Stimulated activated CD4-positive, alpha-beta T cell treated with anti-CD3 and anti-CD28 coated beads, Interleukin-15, amount 100 ng/mL, for 24 hours (primary cell): ENCODE measurements around the gene ATOX1.
A peak's percentile ranks its signal among the peaks of the same experiment; 100 is the strongest.

Experiments
- DNase-seq: peaks from one replicate; pipeline ENCODE4 v3.0.0-alpha.2; 2020

Gene ATOX1

DNA sequence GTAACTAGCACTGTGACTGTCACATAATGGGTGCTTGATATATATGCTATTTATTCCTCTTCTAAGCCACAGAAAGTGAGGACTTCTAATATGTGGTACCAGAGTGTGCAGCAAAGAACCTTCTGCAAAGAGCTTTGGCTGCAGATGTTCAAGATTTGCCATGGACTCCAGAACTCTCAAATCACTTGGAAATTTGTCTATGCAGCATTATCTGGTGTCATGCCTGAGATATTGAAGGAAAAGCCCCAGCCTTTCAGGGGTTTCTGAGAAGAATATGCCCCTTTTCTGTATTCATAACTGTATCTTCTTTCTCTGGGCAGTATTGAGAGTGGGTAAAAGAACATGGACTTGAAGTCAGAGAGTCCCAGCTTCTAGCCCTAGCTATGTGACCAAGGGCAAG, 8.5 kb upstream of the ATOX1 start:
- no peak for DNase-seq

DNA sequence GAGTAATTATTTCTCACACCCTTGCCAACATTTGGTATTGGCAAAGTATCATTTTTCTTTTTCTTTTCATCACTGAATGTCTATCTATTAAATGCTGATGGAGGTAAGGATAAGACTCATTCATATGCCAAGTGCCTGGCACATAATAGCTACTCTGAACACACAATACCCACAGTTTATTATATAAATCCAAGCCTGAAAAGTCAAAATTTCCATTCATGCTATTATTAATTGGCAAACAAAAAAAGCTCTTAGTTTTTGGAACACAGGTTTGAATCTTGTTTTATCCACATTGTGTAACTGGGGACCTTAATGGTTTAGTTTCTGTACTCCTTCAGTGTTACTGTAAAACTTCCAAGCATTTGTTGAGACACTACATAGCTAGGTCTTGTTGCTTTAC, 6.4 kb upstream of the ATOX1 start:
- DNase-seq = no peak

DNA sequence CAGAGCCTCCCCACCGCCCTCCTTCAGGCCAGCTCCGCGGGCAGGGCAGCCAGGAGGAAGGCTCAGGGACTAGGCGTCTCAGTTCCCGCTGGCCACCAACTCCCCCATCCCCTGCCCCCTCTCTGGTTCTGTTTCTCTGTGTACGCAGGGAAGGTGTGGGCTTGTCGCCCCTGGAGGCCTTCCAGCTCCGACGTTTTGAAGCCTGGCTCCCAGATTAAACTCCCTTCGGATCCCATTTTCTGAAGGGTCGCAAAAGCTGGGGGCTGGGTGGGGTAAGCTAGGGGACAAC, 346 bp downstream of the ATOX1 start:
- peak; percentile 24 for DNase-seq

DNA sequence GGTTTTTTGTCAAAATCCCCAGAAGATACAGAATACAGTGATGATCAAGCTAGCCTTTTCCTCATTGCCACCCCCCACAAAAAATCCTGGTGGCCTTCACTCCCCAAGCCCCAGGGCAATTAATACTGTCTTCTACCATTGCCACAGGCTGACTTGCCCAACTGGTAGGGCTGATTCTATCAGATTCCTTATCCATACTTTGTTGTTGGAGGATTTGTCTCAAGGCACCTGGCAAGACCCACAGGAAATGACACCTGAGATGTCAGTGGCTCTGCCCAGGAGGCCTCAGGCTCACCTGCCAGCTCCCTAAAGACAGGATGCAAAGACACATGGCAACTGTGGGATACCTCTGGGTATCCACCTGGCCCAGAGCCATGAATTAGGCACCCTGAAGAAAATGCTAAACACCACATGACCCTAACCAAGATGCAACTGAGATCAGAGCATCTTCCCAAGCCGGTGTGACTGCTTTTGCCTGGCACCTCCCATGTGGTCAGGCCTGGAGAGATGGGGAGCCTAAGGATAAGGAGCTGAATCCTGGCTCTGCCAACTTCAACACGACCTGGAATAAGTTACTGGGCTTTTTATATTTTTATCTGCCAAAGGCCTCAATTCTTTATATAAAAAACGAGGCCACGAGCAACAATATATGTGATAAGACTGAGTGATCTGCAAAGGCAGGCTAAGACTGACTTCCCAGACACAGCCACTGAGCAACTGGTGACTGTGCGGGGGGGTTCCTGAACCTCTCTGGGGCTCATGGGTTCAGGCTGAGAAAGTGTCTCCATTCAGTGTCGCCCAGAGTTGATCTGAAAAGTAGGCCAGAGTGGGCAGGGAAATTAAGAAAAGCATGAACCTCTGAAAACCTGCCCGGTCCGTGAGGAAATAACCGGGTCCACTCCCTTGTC, 944 bp downstream of the ATOX1 start:
- peak; percentile 55 for DNase-seq

DNA sequence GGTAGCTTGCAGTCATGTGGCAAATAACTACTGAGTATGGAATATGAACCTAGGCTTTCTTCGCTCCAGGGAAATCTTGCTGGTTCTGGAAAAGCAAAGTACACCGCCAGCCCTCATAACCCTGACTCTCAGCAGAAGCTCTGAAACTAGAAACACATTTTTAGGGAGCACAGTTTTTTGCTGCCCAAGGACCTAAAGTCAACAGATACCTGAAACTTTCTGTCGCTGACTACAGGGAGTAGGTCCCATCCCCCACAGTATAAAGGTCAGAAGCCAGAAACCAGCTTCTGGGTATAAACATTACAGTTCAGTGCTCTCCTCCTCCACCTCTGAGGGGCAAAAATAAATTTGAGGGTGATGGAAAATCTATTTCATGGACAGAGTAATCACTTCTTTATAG, 3.0 kb downstream of the ATOX1 start:
- no peak for DNase-seq

DNA sequence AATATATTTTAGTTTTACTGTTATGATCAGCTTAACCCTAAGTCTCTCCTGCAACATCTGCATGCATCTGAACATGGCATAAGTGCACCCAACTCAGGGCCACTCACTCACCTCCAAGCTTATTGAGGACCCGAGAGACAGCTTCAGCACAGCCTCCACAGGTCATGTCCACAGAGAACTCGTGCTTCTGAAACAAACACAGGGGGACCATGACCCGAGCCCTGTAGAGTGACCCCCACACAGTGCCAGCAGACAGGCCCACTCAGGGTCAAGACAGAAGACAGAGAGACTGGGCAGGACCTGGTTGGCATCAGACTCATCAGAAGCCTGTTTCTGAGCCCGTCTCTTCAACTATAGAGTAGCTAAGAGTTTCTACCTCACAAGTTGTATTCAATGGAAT, 6.8 kb downstream of the ATOX1 start:
- no peak for DNase-seq

DNA sequence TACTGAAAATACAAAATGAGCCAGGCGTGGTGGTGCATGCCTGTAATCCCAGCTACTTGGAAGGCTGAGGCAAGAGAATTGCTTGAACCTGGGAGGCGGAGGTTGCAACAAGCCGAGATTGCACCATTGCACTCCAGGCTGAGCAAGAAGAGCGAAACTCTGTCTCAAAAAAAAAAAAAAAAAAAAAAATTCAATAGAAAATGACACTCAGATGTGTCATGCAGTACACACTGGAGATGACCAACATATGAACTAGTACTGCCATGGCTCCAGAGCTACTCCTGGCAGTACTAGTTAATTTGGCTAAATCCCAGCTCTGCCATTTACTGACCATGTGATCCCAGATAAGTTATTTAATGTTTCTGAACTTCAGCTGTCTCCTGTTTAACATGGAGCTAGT, 7.3 kb downstream of the ATOX1 start:
- no peak for DNase-seq

DNA sequence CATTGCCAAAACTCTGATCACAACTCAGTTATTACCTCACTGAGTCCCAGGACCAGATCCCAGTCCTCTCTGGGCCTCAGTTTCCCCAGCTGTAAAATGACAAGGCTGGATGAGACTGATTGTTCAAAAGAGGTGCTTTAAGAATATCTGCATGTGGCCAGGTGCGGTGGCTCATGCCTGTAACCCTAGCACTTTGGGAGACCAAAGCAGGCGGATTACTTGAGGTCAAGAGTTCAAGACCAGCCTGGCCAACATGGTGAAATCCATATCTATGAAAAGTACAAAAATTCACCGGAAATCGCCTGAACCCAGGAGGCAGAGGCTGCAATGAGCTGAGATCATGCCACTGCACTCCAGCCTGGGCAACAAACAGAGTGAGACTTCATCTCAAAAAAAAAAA, 8.3 kb downstream of the ATOX1 start:
- no peak for DNase-seq

DNA sequence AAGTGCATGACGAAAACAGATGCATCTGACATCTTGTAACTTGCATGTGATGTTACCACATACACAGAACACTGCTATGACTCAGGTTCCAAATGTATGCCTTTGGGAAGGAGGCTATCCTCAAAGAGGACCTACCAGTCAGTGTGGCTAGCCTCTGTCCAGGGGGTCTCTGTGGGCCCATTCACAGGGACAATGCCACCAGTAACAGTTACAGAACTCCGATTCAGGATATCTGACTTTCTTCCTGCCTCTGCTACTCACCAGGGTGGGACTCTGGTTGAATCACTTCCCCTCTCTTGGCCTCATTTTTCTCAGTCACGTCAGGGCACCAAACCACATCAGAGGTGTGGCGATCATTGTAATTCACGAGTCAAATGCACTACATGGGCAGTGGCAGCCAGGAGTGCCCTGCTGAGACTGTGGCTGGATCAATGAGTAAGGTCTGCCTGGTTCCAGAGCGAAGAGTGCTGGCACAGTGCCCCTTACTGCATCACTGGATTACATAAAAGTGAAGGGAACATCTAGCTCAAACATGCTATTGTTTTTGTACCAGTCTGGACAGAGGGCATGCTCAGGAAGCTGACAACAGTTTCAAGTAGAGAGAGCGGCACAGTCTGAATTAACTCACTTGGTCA, 13.2 kb downstream of the ATOX1 start:
- peak; percentile 38 for DNase-seq

DNA sequence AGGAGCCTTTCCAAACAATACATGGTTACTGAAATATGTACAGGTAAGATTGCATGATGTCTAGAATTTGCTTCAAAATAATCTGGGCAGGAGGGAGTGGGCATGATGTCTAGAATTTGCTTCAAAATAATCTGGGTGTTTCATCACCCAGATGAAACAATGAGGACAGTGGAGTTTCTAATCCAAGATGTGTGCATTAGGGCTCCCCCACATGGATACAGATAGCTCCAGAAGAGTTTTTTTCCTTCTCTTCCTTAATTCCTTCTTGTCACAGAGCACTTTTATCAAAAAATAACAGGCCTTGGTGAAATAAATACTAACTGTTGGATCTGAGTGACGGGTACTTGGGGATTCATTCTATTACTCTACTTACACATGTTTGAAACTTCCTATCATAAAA, 14.9 kb downstream of the ATOX1 start:
- DNase-seq = no peak

DNA sequence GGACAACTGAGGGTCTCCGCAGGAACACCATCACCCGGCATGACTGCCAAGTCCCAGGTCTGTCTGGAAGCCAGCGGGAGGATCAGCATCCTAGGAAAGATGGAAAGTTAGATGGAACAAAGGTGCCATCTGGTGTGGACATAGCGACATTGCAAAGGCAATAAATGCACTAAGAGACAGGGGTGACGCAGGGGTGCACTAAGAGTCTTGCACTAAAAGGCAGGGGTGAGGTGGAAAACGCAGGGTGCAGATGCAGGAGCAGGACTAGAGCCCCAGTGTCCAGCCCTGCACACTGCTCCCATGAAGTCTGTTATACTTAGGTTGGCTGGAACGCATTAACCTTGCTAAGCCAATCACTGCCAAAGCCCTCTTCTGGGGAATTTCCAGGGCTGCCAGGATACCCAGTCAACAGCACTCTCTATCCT, 15.5 kb downstream of the ATOX1 start:
- DNase-seq = no peak

DNA sequence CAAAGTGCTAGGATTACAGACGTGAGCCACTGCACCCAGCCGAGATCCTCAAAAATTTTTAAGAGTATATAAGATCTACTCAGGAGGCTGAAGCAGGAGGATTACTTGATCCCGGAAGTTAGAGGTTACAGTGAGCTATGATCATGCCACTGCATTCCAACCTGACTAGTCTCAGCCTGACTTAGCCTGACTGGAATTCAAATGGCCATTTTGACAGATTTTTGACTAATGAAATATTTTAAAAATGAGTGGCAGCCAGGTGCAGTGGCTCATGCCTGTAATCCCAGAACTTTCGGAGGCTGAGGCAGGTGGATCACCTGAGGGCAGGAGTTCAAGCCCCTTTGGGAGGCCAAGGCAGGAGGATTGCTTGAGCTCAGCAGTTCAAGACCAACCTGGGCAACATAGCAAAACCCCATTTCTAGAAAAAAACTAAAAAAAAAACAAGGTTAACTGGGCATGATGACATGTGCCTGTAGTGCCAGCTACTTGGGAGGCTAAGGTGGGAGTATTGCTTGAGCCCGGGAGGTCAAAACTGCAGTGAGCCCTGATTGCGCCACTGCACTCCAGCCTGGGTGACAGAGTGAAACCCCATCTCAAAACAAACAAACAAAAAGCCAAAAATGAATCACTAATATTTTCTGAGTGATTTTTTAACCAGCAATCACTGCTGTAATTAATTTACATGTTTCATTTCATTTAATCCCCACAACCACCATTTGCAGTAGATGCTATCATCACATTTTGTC, 16.6 kb downstream of the ATOX1 start:
- DNase-seq = no peak

DNA sequence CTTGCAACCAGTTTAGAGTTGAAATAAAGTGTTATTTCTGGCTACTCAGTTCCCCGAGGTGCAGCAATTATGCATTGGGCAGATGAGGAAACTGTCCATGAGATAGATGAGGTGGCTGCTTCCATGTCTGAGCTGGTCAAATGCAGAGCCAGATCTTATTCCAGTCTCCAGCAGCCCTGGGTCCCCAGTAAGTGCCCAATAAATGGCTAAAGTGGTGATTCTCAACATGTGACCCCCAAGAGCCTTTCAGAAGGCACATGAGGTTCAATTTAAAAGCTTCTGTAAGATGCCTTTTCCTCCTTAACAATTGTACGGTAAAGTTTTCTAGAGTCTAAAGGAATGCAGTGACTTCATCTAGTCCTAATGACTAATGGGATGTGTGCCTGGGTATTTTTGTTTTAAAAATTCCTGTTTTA, 17.5 kb downstream of the ATOX1 start:
- no peak for DNase-seq

DNA sequence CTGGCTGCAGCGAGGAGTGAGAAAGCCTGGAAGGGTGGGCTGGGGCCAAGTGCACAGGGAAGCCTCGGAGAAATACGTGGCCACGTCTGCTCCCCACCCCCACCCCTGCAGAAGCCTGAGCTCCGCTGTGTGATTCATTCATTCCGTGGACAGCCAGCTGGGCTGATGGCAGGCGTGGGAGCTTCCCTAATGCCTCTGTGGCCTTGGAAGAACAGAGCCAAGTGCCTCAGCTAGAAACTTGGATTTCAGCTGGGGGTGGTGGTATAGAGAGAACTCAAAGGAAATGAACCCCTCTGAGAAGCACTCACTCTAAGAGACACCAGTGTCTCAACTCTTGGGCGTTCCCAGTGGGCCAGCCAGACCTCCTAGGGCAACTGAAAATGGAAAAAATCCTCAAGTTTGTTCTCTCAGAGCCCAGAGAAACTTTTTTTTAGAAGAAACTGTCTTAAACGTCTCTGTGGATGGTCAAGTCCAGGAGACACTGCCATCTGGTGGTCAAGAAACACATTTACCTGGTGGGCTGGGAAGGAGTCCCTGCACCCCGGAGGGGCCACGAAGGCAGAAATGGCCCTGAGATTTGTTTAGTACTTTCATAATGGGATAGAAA, 18.0 kb downstream of the ATOX1 start:
- peak; percentile 52 for DNase-seq

DNA sequence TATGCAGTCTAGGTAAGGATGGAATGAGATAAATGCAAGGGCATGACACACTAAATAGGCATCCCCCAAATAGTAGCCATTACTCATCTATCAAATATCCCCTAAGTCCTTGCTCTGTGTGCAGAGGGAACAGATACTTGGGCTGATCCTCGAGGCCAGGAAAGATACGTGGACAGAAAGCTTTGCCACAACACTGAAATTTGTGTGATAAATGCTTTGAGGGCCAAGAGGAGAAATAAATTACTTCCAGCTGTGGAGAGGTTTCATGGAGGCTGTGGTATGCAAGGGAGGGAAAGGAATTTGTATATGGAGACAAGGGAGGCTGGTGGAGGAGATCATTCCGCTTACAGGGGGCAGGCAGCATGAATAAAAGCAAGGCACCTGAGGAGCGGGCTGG, 18.5 kb downstream of the ATOX1 start:
- no peak for DNase-seq

DNA sequence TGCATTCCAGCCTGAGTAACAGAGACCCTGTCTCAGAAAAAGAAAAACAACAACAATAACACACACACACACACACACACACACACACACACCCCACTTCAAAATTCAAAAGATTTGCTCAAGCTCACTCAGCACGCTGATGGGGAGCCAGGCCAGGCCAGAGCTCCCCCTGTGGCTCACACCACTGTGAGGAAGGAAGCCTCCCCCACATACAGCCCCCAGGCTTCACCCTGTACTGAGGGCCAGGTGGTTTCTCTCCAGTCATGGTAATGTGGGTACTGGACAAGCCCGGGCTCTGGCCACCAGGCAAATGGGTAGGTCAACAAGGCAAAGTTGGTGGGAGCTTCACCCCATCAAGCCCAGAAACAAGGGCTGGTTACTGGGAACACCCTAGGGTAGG, 19.0 kb downstream of the ATOX1 start:
- no peak for DNase-seq

DNA sequence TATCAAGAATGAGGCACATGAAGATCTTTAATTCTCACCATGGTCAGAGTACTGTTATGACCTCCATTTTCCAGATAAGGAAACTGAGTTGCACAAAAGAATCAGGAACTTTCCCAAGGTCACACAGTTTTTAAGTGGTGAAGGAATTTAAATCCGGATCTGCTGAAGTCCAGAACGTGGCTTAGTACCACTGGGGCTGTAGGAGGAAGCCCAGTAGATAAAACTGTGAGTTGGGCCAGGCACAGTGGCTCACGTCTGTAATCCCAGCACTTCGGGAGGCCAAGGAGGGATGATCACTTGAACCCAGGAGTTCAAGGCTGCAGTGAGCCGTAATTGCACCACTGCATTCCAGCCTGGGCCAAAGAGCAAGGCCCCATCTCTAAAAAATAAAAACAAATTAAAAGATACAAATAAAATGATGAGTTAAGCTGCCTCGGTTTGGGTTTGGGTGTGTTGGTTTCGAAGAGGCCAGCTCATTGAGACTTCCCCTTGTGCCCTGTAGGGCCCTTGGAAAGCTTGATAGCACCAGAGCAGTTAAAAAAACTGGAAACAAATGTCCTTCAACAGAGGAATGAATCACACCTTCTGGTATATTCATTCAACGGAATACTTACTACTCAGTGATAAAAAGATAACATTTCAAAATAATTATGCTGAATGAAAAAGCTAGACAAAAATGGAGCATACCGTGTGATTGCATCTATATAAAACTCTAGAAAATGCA, 20.1 kb downstream of the ATOX1 start:
- DNase-seq = no peak

DNA sequence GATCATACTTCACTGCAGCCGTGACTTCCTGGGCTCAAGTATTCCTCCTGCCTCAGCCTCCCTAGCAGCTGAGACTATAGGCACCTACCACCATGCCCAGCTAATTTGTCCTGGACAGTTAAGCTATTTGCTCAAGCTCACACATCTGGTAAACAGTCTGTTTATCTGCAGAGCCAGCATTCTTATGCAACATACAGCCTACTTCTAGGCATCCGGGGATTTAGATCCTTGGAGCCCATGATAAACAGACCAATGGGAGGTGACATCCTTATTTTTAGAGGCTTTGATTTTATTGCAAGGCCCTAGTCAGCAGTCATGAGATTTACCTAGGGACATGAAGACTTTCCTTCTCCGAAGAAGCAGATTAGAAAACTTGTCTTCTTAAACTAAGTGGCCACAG, 21.0 kb downstream of the ATOX1 start:
- DNase-seq = no peak

DNA sequence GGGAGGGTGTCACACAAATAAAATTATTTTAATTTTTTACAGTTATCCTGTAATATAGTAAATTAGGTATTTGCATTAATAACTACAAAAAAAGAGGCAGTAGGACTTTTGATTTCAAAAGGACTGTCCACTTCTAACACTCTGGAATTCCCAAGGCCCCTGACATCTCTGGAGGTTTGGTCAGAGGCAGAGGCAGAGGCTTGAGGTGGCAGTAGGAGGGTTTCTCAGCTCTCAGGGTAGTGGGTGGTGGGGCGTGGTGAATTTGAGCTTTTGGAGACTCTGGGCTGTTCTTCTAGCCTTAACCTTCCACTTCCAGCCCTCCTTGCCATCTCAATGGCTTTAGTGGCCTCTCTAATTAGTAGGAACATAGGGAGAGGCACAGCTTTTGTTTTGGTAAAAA, 22.8 kb downstream of the ATOX1 start:
- DNase-seq = no peak

DNA sequence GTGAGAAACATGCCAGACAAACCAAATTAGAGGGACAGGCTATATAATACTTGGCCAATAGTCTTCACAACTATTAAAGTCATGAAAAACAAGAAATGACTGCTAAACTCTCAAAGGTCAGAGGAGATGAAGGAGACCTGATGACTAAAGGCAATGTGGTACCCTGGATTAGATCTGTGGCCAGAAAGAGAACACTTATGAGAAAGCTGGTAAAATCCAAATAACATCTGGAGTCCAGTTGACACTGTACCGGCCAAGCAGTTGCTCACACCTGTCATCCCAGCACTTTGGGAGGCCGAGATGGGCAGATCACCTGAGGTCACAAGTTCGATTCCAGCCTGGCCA, 24.4 kb downstream of the ATOX1 start:
- no peak for DNase-seq

DNA sequence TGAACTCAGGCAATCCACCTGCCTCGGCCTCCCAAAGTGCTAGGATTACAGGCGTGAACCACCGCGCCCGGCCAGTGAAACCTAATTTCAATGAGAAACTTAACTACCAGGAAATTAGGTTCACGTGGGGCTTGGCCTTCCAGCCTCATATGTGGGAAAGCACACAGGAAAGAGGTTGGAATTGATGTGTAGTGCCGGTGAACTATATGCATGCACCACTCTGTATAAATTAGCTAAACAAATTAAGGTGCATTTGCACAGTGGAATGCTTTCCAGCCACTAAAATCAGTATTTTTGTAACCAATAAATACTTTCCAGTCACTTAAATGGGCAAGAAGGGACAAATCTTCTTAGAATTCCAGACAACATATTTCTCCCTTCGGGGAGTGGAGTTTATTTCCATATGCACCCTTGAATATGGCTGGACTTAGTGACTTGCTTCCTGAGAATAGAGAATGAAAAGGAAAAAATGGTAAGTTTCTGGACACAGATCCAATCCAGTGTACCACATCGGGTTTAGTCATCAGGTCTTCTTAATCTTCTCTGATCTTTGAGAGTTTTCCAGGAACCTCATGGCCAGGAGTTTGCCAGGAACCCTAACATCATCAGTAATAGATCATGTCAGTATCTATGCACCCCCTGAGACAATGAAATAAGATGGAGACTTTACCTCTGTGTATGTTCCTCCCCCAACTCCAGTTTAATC, 24.9 kb downstream of the ATOX1 start:
- DNase-seq = no peak

DNA sequence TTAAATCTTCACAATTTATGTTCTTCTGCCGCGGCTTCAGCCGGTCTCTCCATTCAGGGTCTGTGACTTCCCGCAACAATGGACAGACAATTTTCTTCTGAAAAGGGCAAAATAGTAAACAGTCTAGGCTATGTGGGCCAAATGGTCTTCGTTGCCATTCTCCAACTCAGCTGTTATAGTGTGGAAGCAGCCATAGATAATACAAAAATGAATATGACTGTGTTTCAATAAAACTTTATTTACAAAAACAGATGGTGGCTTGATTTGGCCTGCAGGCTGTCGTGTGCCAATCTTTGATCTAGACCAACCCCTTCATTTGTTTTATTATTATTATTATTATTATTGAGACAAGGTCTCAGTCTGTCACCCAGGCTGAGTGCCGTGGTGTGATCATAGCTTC, 28.1 kb downstream of the ATOX1 start:
- DNase-seq = no peak
